WTC11 (cell line): ENCODE data around the gene PACSIN1. TPM values are rescaled to one million over a fixed set of nuclear protein-coding genes. Genes with fewer than 3 reads are reported as not detected.

Experiments
- ATAC-seq: fragments of 200-7000 bp; cut with Tn5 transposase; 2 replicates; pipeline ENCODE4 v1.10.0; 2021; ENCODE audit warnings: mild to moderate bottlenecking, moderate library complexity
- CTCF ChIA-PET: fragments of 300-600 bp; sonication (Branson Sonifier 250); formaldehyde crosslinking; loops from one replicate; lab custom pipeline; 2021; ENCODE audit warnings: antibody characterized with exemption; lab: Charles Lee
- POLR2A ChIA-PET: fragments of 350-600 bp; sonication (Branson Sonifier 250); formaldehyde crosslinking; loops from one replicate; lab custom pipeline; 2021; ENCODE audit warnings: antibody characterized with exemption; lab: Charles Lee
- DNase-seq: peaks from one replicate; pipeline ENCODE4 v3.0.0; 2021; ENCODE audit warnings: low spot score
- H3K27ac Mint-ChIP-seq: 2 replicates; pipeline ENCODE4 v1.8.0; 2021; ENCODE audit warnings: mixed read lengths
- H3K27me3 Mint-ChIP-seq: 2 replicates; pipeline ENCODE4 v1.8.0; 2021; ENCODE audit warnings: low read depth, mild to moderate bottlenecking, moderate library complexity, mixed read lengths
- H3K36me3 Mint-ChIP-seq: 2 replicates; pipeline ENCODE4 v1.8.0; 2021; ENCODE audit warnings: mixed read lengths
- H3K4me1 Mint-ChIP-seq: 2 replicates; pipeline ENCODE4 v1.8.0; 2022; ENCODE audit warnings: mixed read lengths
- H3K4me3 Mint-ChIP-seq: 2 replicates; pipeline ENCODE4 v1.8.0; 2021; ENCODE audit warnings: mild to moderate bottlenecking, moderate library complexity, mixed read lengths
- H3K9me3 Mint-ChIP-seq: 2 replicates; pipeline ENCODE4 v1.8.0; 2021; ENCODE audit warnings: mixed read lengths
- CBFB ChIP-seq: sonication (generic); formaldehyde crosslinking; IDR thresholded peaks from 2 replicates; pipeline ENCODE4 v1.8.1; 2022; ENCODE audit warnings: mild to moderate bottlenecking, low read depth, missing genetic modification reagents
- EMX1 ChIP-seq: fragments of 250-450 bp; sonication (Bioruptor Pico); IDR thresholded peaks from 2 replicates; pipeline ENCODE4 v1.8.0; 2021; ENCODE audit warnings: mild to moderate bottlenecking
- ETV6 ChIP-seq: sonication (generic); formaldehyde crosslinking; IDR thresholded peaks from 2 replicates; pipeline ENCODE4 v1.8.1; 2022; ENCODE audit warnings: mild to moderate bottlenecking, missing genetic modification reagents
- GRHL2 ChIP-seq: fragments of 250-450 bp; sonication (Bioruptor Pico); IDR thresholded peaks from 2 replicates; pipeline ENCODE4 v1.8.0; 2022; ENCODE audit warnings: mild to moderate bottlenecking, moderate library complexity; ENCODE audit not compliant: insufficient replicate concordance, severe bottlenecking
- MYBL2 ChIP-seq: sonication (generic); formaldehyde crosslinking; IDR thresholded peaks from 2 replicates; pipeline ENCODE4 v1.8.1; 2023; ENCODE audit warnings: mild to moderate bottlenecking, moderate library complexity, missing genetic modification reagents
- NFE2L1 ChIP-seq: sonication (generic); formaldehyde crosslinking; IDR thresholded peaks from 2 replicates; pipeline ENCODE4 v1.8.1; 2023; ENCODE audit warnings: missing genetic modification reagents
- SMAD3 ChIP-seq: sonication (generic); formaldehyde crosslinking; IDR thresholded peaks from 2 replicates; pipeline ENCODE4 v1.8.0; 2022; ENCODE audit warnings: missing genetic modification reagents, mild to moderate bottlenecking, borderline replicate concordance
- TCF7 ChIP-seq: sonication (generic); formaldehyde crosslinking; IDR thresholded peaks from 2 replicates; pipeline ENCODE4 v1.8.0; 2022; ENCODE audit warnings: mild to moderate bottlenecking, low read depth, missing genetic modification reagents, moderate library complexity
- TP53 ChIP-seq: sonication (generic); formaldehyde crosslinking; IDR thresholded peaks from 2 replicates; pipeline ENCODE4 v1.8.1; 2023; ENCODE audit warnings: mild to moderate bottlenecking, missing genetic modification reagents
- ZBTB21 ChIP-seq: sonication (generic); formaldehyde crosslinking; IDR thresholded peaks from 2 replicates; pipeline ENCODE4 v1.8.1; 2023; ENCODE audit warnings: mild to moderate bottlenecking, missing genetic modification reagents, borderline replicate concordance
- ZNF138 ChIP-seq: sonication (generic); formaldehyde crosslinking; conservative IDR thresholded peaks from 2 replicates; pipeline ENCODE4 v1.8.1; 2022; ENCODE audit warnings: mild to moderate bottlenecking, moderate library complexity, missing genetic modification reagents
- ZNF232 ChIP-seq: sonication (generic); formaldehyde crosslinking; IDR thresholded peaks from 2 replicates; pipeline ENCODE4 v1.8.0; 2022; ENCODE audit warnings: mild to moderate bottlenecking, missing genetic modification reagents
- ZNF396 ChIP-seq: fragments of 250-450 bp; sonication (Bioruptor Pico); IDR thresholded peaks from 2 replicates; pipeline ENCODE4 v1.8.0; 2021; ENCODE audit warnings: mild to moderate bottlenecking, moderate library complexity, borderline replicate concordance
- ZNF416 ChIP-seq: fragments of 250-450 bp; sonication (Bioruptor Pico); IDR thresholded peaks from 2 replicates; pipeline ENCODE4 v1.9.0; 2021; ENCODE audit warnings: mild to moderate bottlenecking, inconsistent platforms
- total RNA-seq: library from RNA; stranded (reverse); gene quantifications from 3 replicates; pipeline ENCODE4 v1.2.3, GENCODE V29; 2021
- TF ChIP-seq, protein P1 (sequence below): sonication (generic); formaldehyde crosslinking; IDR thresholded peaks from 2 replicates; pipeline ENCODE4 v1.8.0; 2023; ENCODE audit warnings: missing genetic modification reagents
- TF ChIP-seq, protein P2 (sequence below): sonication (generic); formaldehyde crosslinking; IDR thresholded peaks from 2 replicates; pipeline ENCODE4 v1.8.0; 2022; ENCODE audit warnings: mild to moderate bottlenecking, missing genetic modification reagents
- TF ChIP-seq, protein P3 (sequence below): sonication (generic); formaldehyde crosslinking; IDR thresholded peaks from 2 replicates; pipeline ENCODE4 v1.8.1; 2023; ENCODE audit warnings: mild to moderate bottlenecking, missing genetic modification reagents
- TF ChIP-seq, protein P4 (sequence below): sonication (generic); formaldehyde crosslinking; IDR thresholded peaks from 2 replicates; pipeline ENCODE4 v1.8.1; 2022; ENCODE audit warnings: mild to moderate bottlenecking, moderate library complexity, missing genetic modification reagents
- TF ChIP-seq, protein P5 (sequence below): sonication (generic); formaldehyde crosslinking; IDR thresholded peaks from 2 replicates; pipeline ENCODE4 v1.8.0; 2022; ENCODE audit warnings: mild to moderate bottlenecking, missing genetic modification reagents
- TF ChIP-seq, protein P6 (sequence below): sonication (generic); formaldehyde crosslinking; IDR thresholded peaks from 2 replicates; pipeline ENCODE4 v1.8.1; 2023; ENCODE audit warnings: mild to moderate bottlenecking, missing genetic modification reagents, moderate library complexity
- TF ChIP-seq, protein P7 (sequence below): sonication (generic); formaldehyde crosslinking; IDR thresholded peaks from 2 replicates; pipeline ENCODE4 v1.8.1; 2022; ENCODE audit warnings: missing genetic modification reagents, borderline replicate concordance
- TF ChIP-seq, protein P8 (sequence below): sonication (generic); formaldehyde crosslinking; IDR thresholded peaks from 2 replicates; pipeline ENCODE4 v1.8.0; 2022; ENCODE audit warnings: mild to moderate bottlenecking, missing genetic modification reagents

The PACSIN1 gene
- total RNA-seq, 1 experiment from 2014 or later, result 12.6 TPM

DNA sequence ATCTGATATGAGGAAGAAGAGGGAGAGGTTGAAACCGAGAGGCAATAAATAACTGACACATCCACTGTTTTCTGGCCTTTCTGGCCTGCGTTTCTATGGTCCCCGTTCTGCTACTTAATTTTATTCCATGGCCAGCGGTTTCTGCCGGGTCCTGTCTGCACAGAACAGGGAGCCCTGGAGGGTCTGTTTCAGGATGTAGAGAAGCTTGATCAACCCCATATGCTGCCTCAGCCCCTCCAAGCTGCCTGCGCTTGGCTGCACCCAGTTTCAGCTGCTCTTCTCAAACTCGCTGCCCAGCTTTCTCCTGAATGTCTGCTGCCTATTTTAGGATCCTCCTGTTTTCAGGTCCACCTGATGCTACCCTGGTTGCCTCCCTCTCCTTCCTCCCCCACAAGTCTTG, 18.5 kb upstream of the PACSIN1 start (continued):
- TF ChIP-seq, protein P1, sequence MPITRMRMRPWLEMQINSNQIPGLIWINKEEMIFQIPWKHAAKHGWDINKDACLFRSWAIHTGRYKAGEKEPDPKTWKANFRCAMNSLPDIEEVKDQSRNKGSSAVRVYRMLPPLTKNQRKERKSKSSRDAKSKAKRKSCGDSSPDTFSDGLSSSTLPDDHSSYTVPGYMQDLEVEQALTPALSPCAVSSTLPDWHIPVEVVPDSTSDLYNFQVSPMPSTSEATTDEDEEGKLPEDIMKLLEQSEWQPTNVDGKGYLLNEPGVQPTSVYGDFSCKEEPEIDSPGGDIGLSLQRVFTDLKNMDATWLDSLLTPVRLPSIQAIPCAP (CRISPR knock-in tag), result no peak
- TF ChIP-seq EMX1 (CRISPR knock-in tag) (no peak), CBFB (CRISPR knock-in tag) (no peak), NFE2L1 (no peak), ZNF416 (CRISPR knock-in tag) (no peak)
- TF ChIP-seq, protein P2, sequence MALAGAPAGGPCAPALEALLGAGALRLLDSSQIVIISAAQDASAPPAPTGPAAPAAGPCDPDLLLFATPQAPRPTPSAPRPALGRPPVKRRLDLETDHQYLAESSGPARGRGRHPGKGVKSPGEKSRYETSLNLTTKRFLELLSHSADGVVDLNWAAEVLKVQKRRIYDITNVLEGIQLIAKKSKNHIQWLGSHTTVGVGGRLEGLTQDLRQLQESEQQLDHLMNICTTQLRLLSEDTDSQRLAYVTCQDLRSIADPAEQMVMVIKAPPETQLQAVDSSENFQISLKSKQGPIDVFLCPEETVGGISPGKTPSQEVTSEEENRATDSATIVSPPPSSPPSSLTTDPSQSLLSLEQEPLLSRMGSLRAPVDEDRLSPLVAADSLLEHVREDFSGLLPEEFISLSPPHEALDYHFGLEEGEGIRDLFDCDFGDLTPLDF (CRISPR knock-in tag), result no peak
- TF ChIP-seq, protein P3, sequence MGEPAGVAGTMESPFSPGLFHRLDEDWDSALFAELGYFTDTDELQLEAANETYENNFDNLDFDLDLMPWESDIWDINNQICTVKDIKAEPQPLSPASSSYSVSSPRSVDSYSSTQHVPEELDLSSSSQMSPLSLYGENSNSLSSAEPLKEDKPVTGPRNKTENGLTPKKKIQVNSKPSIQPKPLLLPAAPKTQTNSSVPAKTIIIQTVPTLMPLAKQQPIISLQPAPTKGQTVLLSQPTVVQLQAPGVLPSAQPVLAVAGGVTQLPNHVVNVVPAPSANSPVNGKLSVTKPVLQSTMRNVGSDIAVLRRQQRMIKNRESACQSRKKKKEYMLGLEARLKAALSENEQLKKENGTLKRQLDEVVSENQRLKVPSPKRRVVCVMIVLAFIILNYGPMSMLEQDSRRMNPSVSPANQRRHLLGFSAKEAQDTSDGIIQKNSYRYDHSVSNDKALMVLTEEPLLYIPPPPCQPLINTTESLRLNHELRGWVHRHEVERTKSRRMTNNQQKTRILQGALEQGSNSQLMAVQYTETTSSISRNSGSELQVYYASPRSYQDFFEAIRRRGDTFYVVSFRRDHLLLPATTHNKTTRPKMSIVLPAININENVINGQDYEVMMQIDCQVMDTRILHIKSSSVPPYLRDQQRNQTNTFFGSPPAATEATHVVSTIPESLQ (CRISPR knock-in tag), result no peak

DNA sequence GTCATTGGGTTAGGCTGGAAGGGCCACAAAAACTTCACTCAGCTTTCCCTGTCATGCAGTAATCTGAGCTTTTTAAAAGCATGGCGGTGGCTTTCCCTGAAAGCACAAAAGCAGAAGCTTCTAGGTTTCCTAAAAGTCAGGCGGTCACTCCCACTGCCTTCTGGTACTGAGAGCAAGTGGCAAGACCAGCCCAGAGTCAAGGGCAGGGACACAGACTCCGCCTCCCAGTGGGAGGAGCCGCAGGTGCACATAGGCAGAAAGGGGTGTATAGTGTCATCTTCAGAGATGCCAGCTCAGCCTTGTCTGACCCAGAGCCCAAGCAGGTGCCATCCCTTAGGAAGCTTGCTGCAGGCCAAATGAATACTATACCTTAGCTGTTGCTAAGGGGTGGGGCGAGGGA, 18.0 kb upstream of the PACSIN1 start:
- Mint-ChIP-seq H3K27me3 (no peaks in the 10 kb centered on the region), H3K4me3 (no peak overlapping the region), H3K4me1 (peaks cover 12% of the 10 kb centered on the region), H3K36me3 (peaks cover 6% of the 10 kb centered on the region), H3K27ac (peak overlapping the region; percentile 71; the same call in 1 of the 2 replicates), H3K9me3 (peaks cover 9% of the 10 kb centered on the region)
- ATAC-seq, result peak; percentile 96
- ChIA-PET POLR2A (interaction anchor here (0.6 kb wide), 2 partner anchors 139 to 306 kb away, joined by 3 to 4 read pairs; no protein-coding TSS in a partner anchor), CTCF (interaction anchor here (0.6 to 3.0 kb wide), 7 partner anchors 12 to 729 kb away, joined by 3 to 11 read pairs (median 4); partner anchors contain the start of gene SMIM29)
- TF ChIP-seq, protein P4, sequence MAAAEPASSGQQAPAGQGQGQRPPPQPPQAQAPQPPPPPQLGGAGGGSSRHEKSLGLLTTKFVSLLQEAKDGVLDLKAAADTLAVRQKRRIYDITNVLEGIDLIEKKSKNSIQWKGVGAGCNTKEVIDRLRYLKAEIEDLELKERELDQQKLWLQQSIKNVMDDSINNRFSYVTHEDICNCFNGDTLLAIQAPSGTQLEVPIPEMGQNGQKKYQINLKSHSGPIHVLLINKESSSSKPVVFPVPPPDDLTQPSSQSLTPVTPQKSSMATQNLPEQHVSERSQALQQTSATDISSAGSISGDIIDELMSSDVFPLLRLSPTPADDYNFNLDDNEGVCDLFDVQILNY (CRISPR knock-in tag), result no peak
- TF ChIP-seq ZBTB21 (CRISPR knock-in tag), result no peak
- TF ChIP-seq, protein P5, sequence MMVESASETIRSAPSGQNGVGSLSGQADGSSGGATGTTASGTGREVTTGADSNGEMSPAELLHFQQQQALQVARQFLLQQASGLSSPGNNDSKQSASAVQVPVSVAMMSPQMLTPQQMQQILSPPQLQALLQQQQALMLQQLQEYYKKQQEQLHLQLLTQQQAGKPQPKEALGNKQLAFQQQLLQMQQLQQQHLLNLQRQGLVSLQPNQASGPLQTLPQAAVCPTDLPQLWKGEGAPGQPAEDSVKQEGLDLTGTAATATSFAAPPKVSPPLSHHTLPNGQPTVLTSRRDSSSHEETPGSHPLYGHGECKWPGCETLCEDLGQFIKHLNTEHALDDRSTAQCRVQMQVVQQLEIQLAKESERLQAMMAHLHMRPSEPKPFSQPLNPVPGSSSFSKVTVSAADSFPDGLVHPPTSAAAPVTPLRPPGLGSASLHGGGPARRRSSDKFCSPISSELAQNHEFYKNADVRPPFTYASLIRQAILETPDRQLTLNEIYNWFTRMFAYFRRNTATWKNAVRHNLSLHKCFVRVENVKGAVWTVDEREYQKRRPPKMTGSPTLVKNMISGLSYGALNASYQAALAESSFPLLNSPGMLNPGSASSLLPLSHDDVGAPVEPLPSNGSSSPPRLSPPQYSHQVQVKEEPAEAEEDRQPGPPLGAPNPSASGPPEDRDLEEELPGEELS (CRISPR knock-in tag), result no peak
- no peak for TF ChIP-seq TP53 (CRISPR knock-in tag)
- TF ChIP-seq SMAD3 (CRISPR knock-in tag), result no peak
- TF ChIP-seq, protein P6, sequence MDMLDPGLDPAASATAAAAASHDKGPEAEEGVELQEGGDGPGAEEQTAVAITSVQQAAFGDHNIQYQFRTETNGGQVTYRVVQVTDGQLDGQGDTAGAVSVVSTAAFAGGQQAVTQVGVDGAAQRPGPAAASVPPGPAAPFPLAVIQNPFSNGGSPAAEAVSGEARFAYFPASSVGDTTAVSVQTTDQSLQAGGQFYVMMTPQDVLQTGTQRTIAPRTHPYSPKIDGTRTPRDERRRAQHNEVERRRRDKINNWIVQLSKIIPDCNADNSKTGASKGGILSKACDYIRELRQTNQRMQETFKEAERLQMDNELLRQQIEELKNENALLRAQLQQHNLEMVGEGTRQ, result no peak
- peak; percentile 69 for DNase-seq

DNA sequence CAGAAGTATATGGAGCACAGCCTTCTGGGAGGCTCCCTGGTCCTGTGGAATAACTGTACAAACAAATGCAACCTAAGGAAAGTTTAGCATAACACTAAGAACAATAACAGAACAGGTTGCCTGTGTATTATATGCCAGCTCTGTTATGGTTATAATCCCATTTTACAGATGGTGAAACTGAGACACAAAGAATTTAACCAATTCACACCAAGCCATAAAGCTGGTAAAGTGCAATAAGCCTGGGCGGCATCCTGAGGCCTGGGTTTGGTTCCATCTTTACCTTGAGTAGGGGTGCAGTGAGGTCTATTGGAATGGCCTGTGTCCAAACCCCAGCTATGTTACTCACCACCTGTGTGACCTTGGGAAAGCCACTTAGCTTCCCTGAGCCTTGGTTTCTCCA, 14.7 kb upstream of the PACSIN1 start:
- POLR2A ChIA-PET, result no interaction called here
- peaks cover 9% of the 10 kb centered on the region for H3K9me3 Mint-ChIP-seq
- no peaks in the 10 kb centered on the region for H3K27me3 Mint-ChIP-seq
- H3K27ac Mint-ChIP-seq, result no peak overlapping the region
- H3K4me1 Mint-ChIP-seq, result peaks cover 12% of the 10 kb centered on the region
- CTCF ChIA-PET, result no interaction called here
- H3K4me3 Mint-ChIP-seq, result no peak overlapping the region
- H3K36me3 Mint-ChIP-seq, result peaks cover 6% of the 10 kb centered on the region
- ATAC-seq, result no peak
- DNase-seq, result no peak
- TF ChIP-seq TCF7 (CRISPR knock-in tag), result no peak
- TF ChIP-seq GRHL2, result no peak
- TF ChIP-seq ETV6 (CRISPR knock-in tag), result no peak
- TF ChIP-seq ZNF232 (CRISPR knock-in tag), result no peak
- TF ChIP-seq, protein P7, sequence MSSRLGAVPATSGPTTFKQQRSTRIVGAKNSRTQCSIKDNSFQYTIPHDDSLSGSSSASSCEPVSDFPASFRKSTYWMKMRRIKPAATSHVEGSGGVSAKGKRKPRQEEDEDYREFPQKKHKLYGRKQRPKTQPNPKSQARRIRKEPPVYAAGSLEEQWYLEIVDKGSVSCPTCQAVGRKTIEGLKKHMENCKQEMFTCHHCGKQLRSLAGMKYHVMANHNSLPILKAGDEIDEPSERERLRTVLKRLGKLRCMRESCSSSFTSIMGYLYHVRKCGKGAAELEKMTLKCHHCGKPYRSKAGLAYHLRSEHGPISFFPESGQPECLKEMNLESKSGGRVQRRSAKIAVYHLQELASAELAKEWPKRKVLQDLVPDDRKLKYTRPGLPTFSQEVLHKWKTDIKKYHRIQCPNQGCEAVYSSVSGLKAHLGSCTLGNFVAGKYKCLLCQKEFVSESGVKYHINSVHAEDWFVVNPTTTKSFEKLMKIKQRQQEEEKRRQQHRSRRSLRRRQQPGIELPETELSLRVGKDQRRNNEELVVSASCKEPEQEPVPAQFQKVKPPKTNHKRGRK (CRISPR knock-in tag), result no peak
- TF ChIP-seq, protein P6, result no peak
- TF ChIP-seq MYBL2, result no peak
- TF ChIP-seq ZNF138 (CRISPR knock-in tag), result no peak
- TF ChIP-seq ZNF396 (CRISPR knock-in tag), result no peak
- TF ChIP-seq, protein P8, sequence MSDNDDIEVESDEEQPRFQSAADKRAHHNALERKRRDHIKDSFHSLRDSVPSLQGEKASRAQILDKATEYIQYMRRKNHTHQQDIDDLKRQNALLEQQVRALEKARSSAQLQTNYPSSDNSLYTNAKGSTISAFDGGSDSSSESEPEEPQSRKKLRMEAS (CRISPR knock-in tag), result no peak
